Heart right ventricle (tissue), 16 donors: ENCODE data around the gene ELAVL1. TPM values are rescaled to one million over a fixed set of nuclear protein-coding genes. Genes with fewer than 3 reads are reported as not detected.
A peak's percentile ranks its signal among the peaks of the same experiment; 100 is the strongest.

Experiments
- ATAC-seq, 8 donors: fragments of 200-7000 bp; cut with Tn5 transposase; one replicate each; pipeline ENCODE4 v1.9.1; 2020; ENCODE audit warnings: mild to moderate bottlenecking in 8 of 8, moderate library complexity in 8 of 8, moderate number of reproducible peaks in 1 of 8
- DNase-seq, 2 donors: peaks; one replicate each; pipeline ENCODE4 v3.0.0-alpha.2; 2020
- H3K27ac ChIP-seq, 10 donors: fragments of 200-600 bp; sonication (generic) in 2 of 10; one replicate each; pipeline versions ENCODE4 v1.5.0 to v1.8.0; 2020 to 2022; ENCODE audit warnings: mild to moderate bottlenecking in 3 of 10
- H3K27me3 ChIP-seq, 7 donors: fragments of 200-600 bp; one replicate each; pipeline ENCODE4 v1.8.0; 2021 to 2022; ENCODE audit warnings: mild to moderate bottlenecking in 2 of 7
- H3K36me3 ChIP-seq, 9 donors: fragments of 200-600 bp; sonication (generic) in 1 of 9; one replicate each; pipeline versions ENCODE4 v1.5.0 to v1.8.0; 2020 to 2022; ENCODE audit warnings: mild to moderate bottlenecking in 2 of 9
- H3K4me1 ChIP-seq, 9 donors: fragments of 200-600 bp; sonication (generic) in 1 of 9; one replicate each; pipeline versions ENCODE4 v1.5.0 to v1.8.0; 2020 to 2022; ENCODE audit warnings: mild to moderate bottlenecking in 4 of 9
- H3K4me3 ChIP-seq, 10 donors: fragments of 200-600 bp; sonication (generic) in 2 of 10; one replicate each; pipeline versions ENCODE4 v1.5.0 to v1.8.0; 2020 to 2022; ENCODE audit warnings: mild to moderate bottlenecking in 7 of 10, moderate library complexity in 2 of 10
- H3K9me3 ChIP-seq, 11 donors: fragments of 200-600 bp in 10 of 11; sonication (generic) in 2 of 11; one replicate each; pipeline versions ENCODE4 v1.5.0 to v1.8.0; 2013 to 2022; ENCODE audit warnings: mild to moderate bottlenecking in 2 of 11, control low read depth in 1 of 11, moderate library complexity in 1 of 11
- WGBS, 2 donors: extraction: QIAGEN DNeasy Blood & Tissue Kit; methylation state at CpG; one replicate each; pipeline ENCODE4 v1.1.7; 2013; ENCODE audit warnings: inconsistent platforms in 1 of 2; 5-methylcytosine and 5-hydroxymethylcytosine counted together
- intact Hi-C, 10 donors: fragments of 100-400 bp; cut with DNase I; formaldehyde crosslinking; loops; one replicate each; pipeline versions ENCODE4 v1.11.1 to v1.14.2; 2022
- polyA plus RNA-seq, 2 donors: library from polyadenylated mRNA; stranded (reverse); fragments of 200-250 nt; gene quantifications; one replicate each; pipeline ENCODE4 v1.2.3, GENCODE V29; 2013
- total RNA-seq, 10 donors: library from RNA; stranded (reverse); fragmentation: NEBNext Ultra II Directional in 3 of 10; extraction: Animal tissue kit (Norgen Biotek cat#: 25700) in 3 of 10; gene quantifications; one replicate each; pipeline versions ENCODE4 v1.2.1 to v1.2.4, GENCODE V29; 2021 to 2023
- TF ChIP-seq, protein P1 (sequence below), 9 donors: fragments of 200-600 bp; sonication (generic) in 2 of 9; IDR thresholded peaks; one replicate each; pipeline versions ENCODE4 v1.5.0 to v1.8.0; 2021 to 2022; ENCODE audit warnings: antibody characterized with exemption in 9 of 9, mild to moderate bottlenecking in 5 of 9, moderate library complexity in 1 of 9
- donor health status: Arrhythmogenic right ventricular cardiomyopathy.
- donor health status: ischemic (EF 13 %, LVEDD 7.1; RV severe dilation, severe dysfunction).
- donor health status: healthy with polysubstance abuse.
- donor health status: DM: no; HTN: yes; CAD: no.
- donor health status: DM: no; HTN: no; CAD: no.
- donor health status: ischemic (EF 25% LVEDD 6.9; RV normal size, moderate dysfunction).
- donor health status: ischemic (EF 25% LVEDD 5.7; RV mildly dilated, moderate dysfunction).
- donor health status: healthy.
- donor health status: DM: yes; HTN: yes; CAD: no.
- donor health status: Ischemic cardiomyopathy.
- donor health status: ischemic (EF 35%, LVEDD 5.7; RV mildly dilated, moderate dysfunction).
- donor health status: nonischemic (EF 11% LVEDD 7.7; RV severe dilation, severe dysfunction).
- donor health status: DM: yes; HTN: yes; CAD: no.
- donor health status: PGD.
- donor health status: ischemic (EF 29% LVEDD 5.4; RV normal size, mild dysfunction).
- donor health status: nonischemic (EF 23%, LVEDD 6.1; RV moderate dilation, normal function).

ELAVL1 gene
- total and polyA plus RNA-seq, 12 donors = 11.6 to 60.1 (median 54.4) TPM

GRCh38 chr19:7922836-7923195 is 82.6 kb downstream of the ELAVL1 start:
- no peak overlapping the region for H3K27ac ChIP-seq
- H3K4me3 ChIP-seq = no peak overlapping the region
- peaks cover 0 to 23% (median 15%) of the 10 kb centered on the region in 9 donors for H3K36me3 ChIP-seq
- 88 to 91% methylated on average over 8 of the region's 8 CpGs for WGBS, 2 donors
- peaks cover 0 to 27% (median 14%) of the 10 kb centered on the region in 7 donors for H3K27me3 ChIP-seq
- intact Hi-C loops = loop anchor here in 5 of 10 donors (5.0 to 10.0 kb wide), 4 partner anchors 66 to 329 kb away; no protein-coding TSS in a partner anchor
- TF ChIP-seq, protein P1, sequence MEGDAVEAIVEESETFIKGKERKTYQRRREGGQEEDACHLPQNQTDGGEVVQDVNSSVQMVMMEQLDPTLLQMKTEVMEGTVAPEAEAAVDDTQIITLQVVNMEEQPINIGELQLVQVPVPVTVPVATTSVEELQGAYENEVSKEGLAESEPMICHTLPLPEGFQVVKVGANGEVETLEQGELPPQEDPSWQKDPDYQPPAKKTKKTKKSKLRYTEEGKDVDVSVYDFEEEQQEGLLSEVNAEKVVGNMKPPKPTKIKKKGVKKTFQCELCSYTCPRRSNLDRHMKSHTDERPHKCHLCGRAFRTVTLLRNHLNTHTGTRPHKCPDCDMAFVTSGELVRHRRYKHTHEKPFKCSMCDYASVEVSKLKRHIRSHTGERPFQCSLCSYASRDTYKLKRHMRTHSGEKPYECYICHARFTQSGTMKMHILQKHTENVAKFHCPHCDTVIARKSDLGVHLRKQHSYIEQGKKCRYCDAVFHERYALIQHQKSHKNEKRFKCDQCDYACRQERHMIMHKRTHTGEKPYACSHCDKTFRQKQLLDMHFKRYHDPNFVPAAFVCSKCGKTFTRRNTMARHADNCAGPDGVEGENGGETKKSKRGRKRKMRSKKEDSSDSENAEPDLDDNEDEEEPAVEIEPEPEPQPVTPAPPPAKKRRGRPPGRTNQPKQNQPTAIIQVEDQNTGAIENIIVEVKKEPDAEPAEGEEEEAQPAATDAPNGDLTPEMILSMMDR (IDR thresholded peaks at IDR 0.05) = no peak
- peaks cover 13 to 71% (median 40%) of the 10 kb centered on the region in 9 donors for H3K4me1 ChIP-seq
- DNase-seq (no peak), ATAC-seq (no peak)
- H3K9me3 ChIP-seq = no peaks in the 10 kb centered on the region

DNA sequence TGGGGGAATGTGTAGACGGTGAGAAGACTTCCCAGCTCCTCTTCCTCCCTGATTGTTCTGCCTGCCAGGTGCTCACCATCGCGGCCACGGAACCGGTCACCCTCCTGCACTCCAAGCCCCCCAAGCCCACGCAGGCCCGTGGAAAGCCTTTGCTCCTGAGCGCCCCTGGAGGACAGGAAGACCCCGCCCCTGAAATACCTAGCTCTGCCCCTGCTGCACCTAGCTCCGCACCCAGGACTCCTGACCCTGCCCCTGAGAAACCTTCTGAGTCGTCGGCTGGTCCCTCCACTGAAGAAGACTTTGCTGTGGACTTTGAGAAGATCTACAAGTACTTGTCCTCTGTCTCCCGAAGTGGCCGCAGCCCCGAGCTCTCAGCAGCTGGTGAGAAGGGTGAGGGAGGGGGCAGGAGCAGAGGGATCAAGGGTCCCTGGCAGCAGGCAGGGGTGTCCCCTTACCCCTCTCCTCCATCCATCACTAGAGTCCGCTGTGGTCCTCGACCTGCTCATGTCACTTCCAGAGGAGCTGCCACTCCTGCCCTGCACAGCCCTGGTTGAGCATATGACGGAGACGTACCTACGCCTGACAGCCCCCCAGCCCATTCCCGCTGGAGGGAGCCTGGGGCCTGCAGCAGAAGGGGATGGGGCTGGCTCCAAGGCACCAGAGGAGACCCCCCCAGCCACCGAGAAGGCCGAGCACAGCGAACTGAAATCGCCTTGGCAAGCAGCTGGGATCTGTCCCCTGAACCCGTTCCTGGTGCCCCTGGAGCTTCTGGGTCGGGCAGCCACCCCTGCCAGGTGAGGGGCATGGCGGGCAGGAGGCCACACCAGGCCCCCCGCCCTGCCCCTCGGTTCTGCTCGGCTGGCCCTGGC is 83.2 kb downstream of the ELAVL1 start:
- no peak for DNase-seq
- peak overlapping the region in 3 of 10 donors; percentile 59 to 83 (median 74) for H3K27ac ChIP-seq
- peaks cover 0 to 23% (median 15%) of the 10 kb centered on the region in 9 donors for H3K36me3 ChIP-seq
- H3K4me3 ChIP-seq = peak overlapping the region in 4 of 10 donors; percentile 57 to 88 (median 77)
- no peak for ATAC-seq
- H3K4me1 ChIP-seq = peaks cover 17 to 71% (median 44%) of the 10 kb centered on the region in 9 donors
- H3K27me3 ChIP-seq = peaks cover 0 to 33% (median 20%) of the 10 kb centered on the region in 7 donors
- no peaks in the 10 kb centered on the region for H3K9me3 ChIP-seq
- 92 to 94% methylated on average over 29 to 31 of the region's 31 CpGs for WGBS, 2 donors
- TF ChIP-seq, protein P1 (IDR thresholded peaks at IDR 0.05) = no peak
- intact Hi-C loops = loop anchor here in 5 of 10 donors (5.0 to 10.0 kb wide), 4 partner anchors 65 to 330 kb away; no protein-coding TSS in a partner anchor

- DNase-seq = no peak
- H3K4me1 ChIP-seq = peaks cover 16 to 69% (median 43%) of the 10 kb centered on the region in 9 donors
- 50 to 56% methylated on average over 17 of the region's 17 CpGs for WGBS, 2 donors
- H3K4me3 ChIP-seq = peak overlapping the region; percentile 26 to 88 (median 56)
- TF ChIP-seq, protein P1 (IDR thresholded peaks at IDR 0.05) = no peak
- peaks cover 0 to 18% (median 11%) of the 10 kb centered on the region in 9 donors for H3K36me3 ChIP-seq
- no peak for ATAC-seq
- H3K27me3 ChIP-seq = peaks cover 4 to 40% (median 28%) of the 10 kb centered on the region in 7 donors
- no peaks in the 10 kb centered on the region for H3K9me3 ChIP-seq
- H3K27ac ChIP-seq = peak overlapping the region in 9 of 10 donors; percentile 59 to 83 (median 76)
- intact Hi-C loops = loop anchor here in 5 of 10 donors (5.0 to 10.0 kb wide), 4 partner anchors 64 to 331 kb away; no protein-coding TSS in a partner anchor
These were observed 84.0 kb downstream of the ELAVL1 start for GRCh38 chr19:7921302-7921966.
